Measurements from ENCODE around the gene PLAGL2.

DNA sequence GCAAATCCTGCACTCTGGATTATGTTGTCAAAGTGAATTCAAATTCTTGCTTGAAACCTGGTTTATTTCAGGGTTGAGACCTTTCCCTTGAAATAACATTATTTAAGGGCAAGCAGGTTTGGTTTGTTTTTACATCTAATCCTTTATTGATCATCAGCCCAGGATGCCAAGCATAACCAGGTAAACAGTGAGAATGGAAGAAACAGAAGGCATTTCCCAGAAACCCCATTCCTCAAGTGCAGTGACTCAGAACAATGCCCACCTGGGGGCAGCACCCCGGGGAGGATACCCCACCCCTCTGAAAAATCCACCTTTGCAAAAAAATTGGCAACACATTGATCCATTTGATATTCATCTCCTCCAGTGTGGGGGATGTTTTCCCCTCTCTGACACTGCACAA, 32.7 kb upstream of the PLAGL2 start:
- TF ChIP-seq, protein P1, sequence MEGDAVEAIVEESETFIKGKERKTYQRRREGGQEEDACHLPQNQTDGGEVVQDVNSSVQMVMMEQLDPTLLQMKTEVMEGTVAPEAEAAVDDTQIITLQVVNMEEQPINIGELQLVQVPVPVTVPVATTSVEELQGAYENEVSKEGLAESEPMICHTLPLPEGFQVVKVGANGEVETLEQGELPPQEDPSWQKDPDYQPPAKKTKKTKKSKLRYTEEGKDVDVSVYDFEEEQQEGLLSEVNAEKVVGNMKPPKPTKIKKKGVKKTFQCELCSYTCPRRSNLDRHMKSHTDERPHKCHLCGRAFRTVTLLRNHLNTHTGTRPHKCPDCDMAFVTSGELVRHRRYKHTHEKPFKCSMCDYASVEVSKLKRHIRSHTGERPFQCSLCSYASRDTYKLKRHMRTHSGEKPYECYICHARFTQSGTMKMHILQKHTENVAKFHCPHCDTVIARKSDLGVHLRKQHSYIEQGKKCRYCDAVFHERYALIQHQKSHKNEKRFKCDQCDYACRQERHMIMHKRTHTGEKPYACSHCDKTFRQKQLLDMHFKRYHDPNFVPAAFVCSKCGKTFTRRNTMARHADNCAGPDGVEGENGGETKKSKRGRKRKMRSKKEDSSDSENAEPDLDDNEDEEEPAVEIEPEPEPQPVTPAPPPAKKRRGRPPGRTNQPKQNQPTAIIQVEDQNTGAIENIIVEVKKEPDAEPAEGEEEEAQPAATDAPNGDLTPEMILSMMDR (conservative IDR thresholded peaks at IDR 0.05; ENCODE audit: low read depth, low read length): no peak
- no peak for TF ChIP-seq EZH2 (IDR thresholded peaks at IDR 0.05; ENCODE audit: borderline replicate concordance, low read depth, low read length, poor library complexity, severe bottlenecking)

All from A673 (cell line).